Breast epithelium (tissue), 4 donors: ENCODE data around the gene MACROD2. TPM values are rescaled to one million over a fixed set of nuclear protein-coding genes. Genes with fewer than 3 reads are reported as not detected.

Experiments
- DNase-seq, 2 donors: peaks; one replicate each; pipeline ENCODE4 v3.0.0-alpha.2; 2019; ENCODE audit warnings: low spot score in 2 of 2
- H3K27ac ChIP-seq, 2 donors: fragments of 200-600 bp; sonication (generic) in 1 of 2; one replicate each; pipeline ENCODE4 v1.5.1; 2016 to 2019; ENCODE audit warnings: mild to moderate bottlenecking in 1 of 2
- H3K27me3 ChIP-seq, 2 donors: fragments of 200-600 bp; sonication (generic) in 1 of 2; one replicate each; pipeline versions ENCODE4 v1.5.1 to v1.6.0; 2017 to 2019; ENCODE audit warnings: control low read depth in 1 of 2, mild to moderate bottlenecking in 1 of 2
- H3K36me3 ChIP-seq: fragments of 200-600 bp; one replicate; pipeline ENCODE4 v1.5.1; 2019
- H3K4me1 ChIP-seq, 2 donors: fragments of 200-600 bp; sonication (generic); one replicate each; pipeline ENCODE4 v1.5.1; 2016 to 2019; ENCODE audit warnings: control low read depth in 1 of 2
- H3K4me3 ChIP-seq, 3 donors: fragments of 200-600 bp; sonication (generic); 1 replicate in 2 of 3; 2 replicates in 1 of 3; pipeline ENCODE4 v1.5.1; 2016 to 2019; ENCODE audit warnings: mild to moderate bottlenecking in 3 of 3, moderate library complexity in 2 of 3
- H3K9me3 ChIP-seq, 2 donors: fragments of 200-600 bp; sonication (generic) in 1 of 2; one replicate each; pipeline ENCODE4 v1.5.1; 2016 to 2019; ENCODE audit warnings: control low read depth in 1 of 2
- POLR2A ChIP-seq: fragments of 450-650 bp; IDR thresholded peaks from one replicate; pipeline ENCODE4 v1.6.1; 2016; ENCODE audit warnings: antibody characterized with exemption, mild to moderate bottlenecking, moderate library complexity
- POLR2AphosphoS5 ChIP-seq, 3 donors: sonication (generic); formaldehyde crosslinking; IDR thresholded peaks; one replicate each; pipeline ENCODE4 v1.6.1; 2017; ENCODE audit warnings: antibody characterized with exemption in 3 of 3
- intact Hi-C: fragments of 100-400 bp; cut with DNase I; formaldehyde crosslinking; loops from one replicate; pipeline ENCODE4 v1.15.1; 2023; ENCODE audit warnings: low total_unique reads
- total RNA-seq, 3 donors: library from RNA; depleted of rRNA; stranded (reverse); fragments of >200 nt; gene quantifications; one replicate each; pipeline ENCODE4 v1.1.0, GENCODE V29; 2016
- TF ChIP-seq, protein P1 (sequence below), 3 donors: fragments of 450-650 bp; IDR thresholded peaks; one replicate each; pipeline ENCODE4 v1.5.1; 2016 to 2017; ENCODE audit warnings: antibody characterized with exemption in 3 of 3, mild to moderate bottlenecking in 3 of 3, moderate library complexity in 3 of 3

MACROD2 gene
- total RNA-seq, 3 donors from 2014 or later = 6.7 to 26.8 (median 8.8) TPM

DNA sequence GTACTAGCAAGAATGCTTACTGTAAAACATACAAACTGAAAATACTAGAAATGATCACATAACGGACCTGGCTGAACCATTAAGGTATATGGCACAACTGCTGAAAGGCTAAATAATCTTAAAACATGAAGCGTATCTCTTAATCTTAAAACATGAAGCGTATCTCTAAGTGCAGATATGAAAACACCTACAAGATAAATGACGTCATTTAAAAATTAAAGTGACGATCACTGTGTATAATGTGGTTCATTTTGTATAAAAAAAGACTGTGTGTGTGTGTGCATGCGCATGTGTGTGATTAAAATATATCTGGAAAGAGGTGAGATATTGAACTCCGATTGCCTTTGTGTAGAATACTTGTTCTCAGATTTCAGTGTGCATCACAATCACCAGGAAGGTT, 1797.5 kb downstream of the MACROD2 start:
- TF ChIP-seq POLR2AphosphoS5 (IDR thresholded peaks at IDR 0.05) (no peak), POLR2A (no peak)
- TF ChIP-seq, protein P1, sequence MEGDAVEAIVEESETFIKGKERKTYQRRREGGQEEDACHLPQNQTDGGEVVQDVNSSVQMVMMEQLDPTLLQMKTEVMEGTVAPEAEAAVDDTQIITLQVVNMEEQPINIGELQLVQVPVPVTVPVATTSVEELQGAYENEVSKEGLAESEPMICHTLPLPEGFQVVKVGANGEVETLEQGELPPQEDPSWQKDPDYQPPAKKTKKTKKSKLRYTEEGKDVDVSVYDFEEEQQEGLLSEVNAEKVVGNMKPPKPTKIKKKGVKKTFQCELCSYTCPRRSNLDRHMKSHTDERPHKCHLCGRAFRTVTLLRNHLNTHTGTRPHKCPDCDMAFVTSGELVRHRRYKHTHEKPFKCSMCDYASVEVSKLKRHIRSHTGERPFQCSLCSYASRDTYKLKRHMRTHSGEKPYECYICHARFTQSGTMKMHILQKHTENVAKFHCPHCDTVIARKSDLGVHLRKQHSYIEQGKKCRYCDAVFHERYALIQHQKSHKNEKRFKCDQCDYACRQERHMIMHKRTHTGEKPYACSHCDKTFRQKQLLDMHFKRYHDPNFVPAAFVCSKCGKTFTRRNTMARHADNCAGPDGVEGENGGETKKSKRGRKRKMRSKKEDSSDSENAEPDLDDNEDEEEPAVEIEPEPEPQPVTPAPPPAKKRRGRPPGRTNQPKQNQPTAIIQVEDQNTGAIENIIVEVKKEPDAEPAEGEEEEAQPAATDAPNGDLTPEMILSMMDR (IDR thresholded peaks at IDR 0.05) = no peak
- DNase-seq = no peak
- no peaks in the 10 kb centered on the region for H3K27me3 ChIP-seq
- H3K4me3 ChIP-seq = no peak overlapping the region
- H3K36me3 ChIP-seq = no peaks in the 10 kb centered on the region
- intact Hi-C loops = no loop called here
- no peak overlapping the region for H3K27ac ChIP-seq
- no peaks in the 10 kb centered on the region for H3K9me3 ChIP-seq
- no peaks in the 10 kb centered on the region for H3K4me1 ChIP-seq

DNA sequence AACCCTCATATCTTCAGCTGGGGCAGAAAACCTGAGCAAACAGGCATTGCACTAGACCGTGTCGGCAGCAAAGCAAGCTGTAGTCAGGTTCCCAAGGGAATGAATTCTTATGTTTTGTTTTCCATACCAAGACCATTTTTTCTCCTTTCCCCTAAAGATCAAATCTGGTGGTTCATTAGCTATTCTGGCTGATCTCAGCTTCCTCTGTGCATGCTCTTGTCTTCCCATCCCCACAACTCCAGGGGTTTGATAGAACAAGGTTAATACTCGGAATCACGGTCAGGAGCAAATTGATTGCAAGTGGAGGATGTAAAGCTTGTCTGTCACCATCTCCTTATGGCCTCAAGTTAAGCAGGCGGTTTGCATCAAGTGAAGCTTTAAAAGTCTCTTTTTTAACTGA, 1799.1 kb downstream of the MACROD2 start:
- H3K36me3 ChIP-seq = no peaks in the 10 kb centered on the region
- intact Hi-C loops = no loop called here
- no peaks in the 10 kb centered on the region for H3K9me3 ChIP-seq
- no peaks in the 10 kb centered on the region for H3K27me3 ChIP-seq
- H3K27ac ChIP-seq = no peak overlapping the region
- TF ChIP-seq POLR2A (no peak), POLR2AphosphoS5 (IDR thresholded peaks at IDR 0.05) (no peak)
- TF ChIP-seq, protein P1 (IDR thresholded peaks at IDR 0.05) = no peak
- H3K4me1 ChIP-seq = no peaks in the 10 kb centered on the region
- no peak overlapping the region for H3K4me3 ChIP-seq
- DNase-seq = no peak

DNA sequence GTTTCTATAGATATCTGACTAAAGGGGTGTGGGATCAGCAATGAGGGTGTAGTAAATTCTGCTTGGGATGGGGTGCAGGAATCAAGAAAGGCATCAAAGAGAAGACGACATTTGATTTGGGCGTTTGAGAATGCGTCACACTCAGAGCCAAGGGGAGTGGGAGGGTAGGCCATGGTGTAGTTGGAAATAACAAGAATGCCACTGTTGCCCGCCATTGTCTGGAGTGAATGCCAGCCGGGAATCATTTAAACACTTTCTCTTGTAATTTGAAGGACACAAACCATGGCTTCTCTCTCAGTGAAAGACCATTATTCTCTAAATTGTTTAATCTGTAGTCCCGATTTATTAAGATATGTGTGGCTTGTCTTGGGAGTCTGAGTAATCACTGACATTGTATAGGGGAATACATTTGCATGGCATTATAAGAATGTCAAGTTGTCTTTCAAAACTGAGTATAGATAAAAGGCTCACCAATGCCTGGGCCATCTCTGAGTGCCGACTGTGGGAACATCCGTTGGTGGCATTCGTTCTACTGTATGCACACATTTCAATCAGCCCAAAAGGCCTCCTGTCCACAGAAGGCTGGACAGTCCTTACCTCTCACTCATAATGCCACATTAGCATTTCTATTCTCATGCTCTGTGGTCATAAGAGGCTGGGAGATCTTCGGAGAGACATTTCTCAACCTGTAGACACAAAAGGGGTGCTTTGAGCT, 1800.1 kb downstream of the MACROD2 start:
- H3K4me1 ChIP-seq = no peaks in the 10 kb centered on the region
- no peak overlapping the region for H3K4me3 ChIP-seq
- no peaks in the 10 kb centered on the region for H3K9me3 ChIP-seq
- intact Hi-C loops = no loop called here
- H3K27ac ChIP-seq = no peak overlapping the region
- no peaks in the 10 kb centered on the region for H3K36me3 ChIP-seq
- no peaks in the 10 kb centered on the region for H3K27me3 ChIP-seq
- TF ChIP-seq POLR2A = no peak
- no peak for DNase-seq

DNA sequence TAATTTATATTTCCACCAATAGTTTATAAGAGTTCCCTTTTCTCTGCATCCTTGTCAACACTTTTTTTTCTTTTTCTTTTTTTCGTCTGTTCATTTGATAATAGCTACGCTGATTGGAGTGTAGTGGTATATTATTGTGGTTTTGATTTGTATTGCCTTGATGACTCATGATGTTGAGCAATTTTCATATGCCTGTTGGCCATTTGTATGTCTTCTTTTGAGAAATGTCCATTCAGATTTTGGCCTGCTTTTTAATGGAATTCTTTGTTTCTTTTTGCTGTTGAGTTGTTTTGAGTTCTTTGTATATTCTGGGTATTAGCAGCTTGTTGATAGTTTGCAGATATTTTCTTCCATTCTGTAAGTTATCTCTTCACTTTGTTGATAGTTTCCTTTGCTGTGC, 1804.6 kb downstream of the MACROD2 start:
- intact Hi-C loops = no loop called here
- H3K4me3 ChIP-seq = no peak overlapping the region
- H3K27ac ChIP-seq = no peak overlapping the region
- H3K4me1 ChIP-seq = no peaks in the 10 kb centered on the region
- H3K9me3 ChIP-seq = no peaks in the 10 kb centered on the region
- DNase-seq = no peak
- TF ChIP-seq POLR2A = no peak
- TF ChIP-seq POLR2AphosphoS5 (IDR thresholded peaks at IDR 0.05) = no peak
- TF ChIP-seq, protein P1 (IDR thresholded peaks at IDR 0.05) = no peak
- H3K27me3 ChIP-seq = no peaks in the 10 kb centered on the region
- no peaks in the 10 kb centered on the region for H3K36me3 ChIP-seq

DNA sequence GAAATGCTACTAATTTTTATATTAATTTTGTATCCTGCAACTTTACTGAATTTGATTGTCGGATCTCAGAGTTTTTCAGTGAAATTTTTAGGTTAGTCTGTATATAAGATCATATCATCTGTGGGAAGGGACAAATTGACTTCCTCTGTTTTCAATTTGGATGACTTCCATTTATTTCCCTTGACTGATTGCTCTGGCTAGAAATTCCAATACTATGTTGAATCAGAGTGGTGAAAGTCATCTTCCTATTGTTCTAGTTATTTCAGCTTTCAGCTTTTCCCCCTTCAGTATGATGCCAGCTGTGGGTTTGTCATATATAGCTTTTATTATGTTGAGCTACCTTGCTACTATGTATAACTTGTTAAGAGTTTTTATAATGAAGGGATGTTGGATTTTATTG, 1806.7 kb downstream of the MACROD2 start:
- intact Hi-C loops = no loop called here
- Histone ChIP-seq H3K36me3 (no peaks in the 10 kb centered on the region), H3K27ac (no peak overlapping the region), H3K9me3 (no peaks in the 10 kb centered on the region), H3K27me3 (no peaks in the 10 kb centered on the region), H3K4me1 (no peaks in the 10 kb centered on the region), H3K4me3 (no peak overlapping the region)
- no peak for DNase-seq
- TF ChIP-seq POLR2A = no peak
- TF ChIP-seq, protein P1 (IDR thresholded peaks at IDR 0.05) = no peak
- TF ChIP-seq POLR2AphosphoS5 (IDR thresholded peaks at IDR 0.05) = no peak
